ENCODE measurements around the gene ASIC1.

The ASIC1 gene

DNA sequence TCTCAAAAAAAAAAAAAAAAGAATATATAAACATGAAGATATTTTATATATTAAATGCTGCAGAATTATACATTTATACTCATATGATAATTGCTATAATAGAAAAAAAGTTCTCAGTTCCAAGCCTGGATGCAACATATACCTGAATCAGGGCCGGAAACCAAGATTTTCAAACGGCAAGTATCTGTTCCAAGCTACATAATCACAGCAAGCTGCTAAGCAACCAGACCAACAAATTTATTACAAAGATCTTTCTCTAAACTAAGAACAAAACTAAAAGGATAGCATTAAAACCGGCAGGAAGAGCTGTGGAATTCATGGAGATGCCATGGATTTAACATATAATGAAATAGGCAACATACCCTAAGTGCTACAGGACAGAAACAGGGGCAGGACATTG, 39.2 kb upstream of the ASIC1 start:
- peak in 1 of 2 donors; percentile 44 for DNase-seq (ENCODE audit: low read depth in 2 of 2)
- no peak overlapping the region for H3K4me3 ChIP-seq (replicated peaks in 1 of 2; ENCODE audit: low read depth in 2 of 2, low read length in 2 of 2)
- TF ChIP-seq, protein P1, sequence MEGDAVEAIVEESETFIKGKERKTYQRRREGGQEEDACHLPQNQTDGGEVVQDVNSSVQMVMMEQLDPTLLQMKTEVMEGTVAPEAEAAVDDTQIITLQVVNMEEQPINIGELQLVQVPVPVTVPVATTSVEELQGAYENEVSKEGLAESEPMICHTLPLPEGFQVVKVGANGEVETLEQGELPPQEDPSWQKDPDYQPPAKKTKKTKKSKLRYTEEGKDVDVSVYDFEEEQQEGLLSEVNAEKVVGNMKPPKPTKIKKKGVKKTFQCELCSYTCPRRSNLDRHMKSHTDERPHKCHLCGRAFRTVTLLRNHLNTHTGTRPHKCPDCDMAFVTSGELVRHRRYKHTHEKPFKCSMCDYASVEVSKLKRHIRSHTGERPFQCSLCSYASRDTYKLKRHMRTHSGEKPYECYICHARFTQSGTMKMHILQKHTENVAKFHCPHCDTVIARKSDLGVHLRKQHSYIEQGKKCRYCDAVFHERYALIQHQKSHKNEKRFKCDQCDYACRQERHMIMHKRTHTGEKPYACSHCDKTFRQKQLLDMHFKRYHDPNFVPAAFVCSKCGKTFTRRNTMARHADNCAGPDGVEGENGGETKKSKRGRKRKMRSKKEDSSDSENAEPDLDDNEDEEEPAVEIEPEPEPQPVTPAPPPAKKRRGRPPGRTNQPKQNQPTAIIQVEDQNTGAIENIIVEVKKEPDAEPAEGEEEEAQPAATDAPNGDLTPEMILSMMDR (IDR thresholded peaks at IDR 0.05; ENCODE audit: low read depth, low read length) = no peak

DNA sequence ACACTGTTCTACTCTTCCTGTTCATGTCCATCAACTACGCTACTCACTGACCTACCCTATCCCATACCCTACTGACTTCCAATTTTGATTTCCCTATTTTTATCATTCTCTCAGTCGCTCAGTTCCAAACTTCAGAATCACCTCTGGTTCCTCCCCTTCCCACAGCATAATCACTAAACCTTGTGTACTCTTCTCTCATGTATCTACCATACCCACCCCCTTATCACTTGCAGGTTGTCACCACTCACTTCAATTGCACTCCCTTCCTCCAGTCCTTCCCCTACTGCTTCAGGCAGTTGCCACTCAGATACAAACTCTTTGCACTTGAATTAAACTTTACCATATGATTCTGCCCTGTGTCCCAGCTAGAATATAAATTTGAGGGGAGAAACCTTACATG, 38.4 kb upstream of the ASIC1 start:
- TF ChIP-seq, protein P1 (IDR thresholded peaks at IDR 0.05; ENCODE audit: low read depth, low read length) = no peak
- H3K4me3 ChIP-seq (replicated peaks in 1 of 2; ENCODE audit: low read depth in 2 of 2, low read length in 2 of 2) = no peak overlapping the region
- no peak for DNase-seq (ENCODE audit: low read depth in 2 of 2)

DNA sequence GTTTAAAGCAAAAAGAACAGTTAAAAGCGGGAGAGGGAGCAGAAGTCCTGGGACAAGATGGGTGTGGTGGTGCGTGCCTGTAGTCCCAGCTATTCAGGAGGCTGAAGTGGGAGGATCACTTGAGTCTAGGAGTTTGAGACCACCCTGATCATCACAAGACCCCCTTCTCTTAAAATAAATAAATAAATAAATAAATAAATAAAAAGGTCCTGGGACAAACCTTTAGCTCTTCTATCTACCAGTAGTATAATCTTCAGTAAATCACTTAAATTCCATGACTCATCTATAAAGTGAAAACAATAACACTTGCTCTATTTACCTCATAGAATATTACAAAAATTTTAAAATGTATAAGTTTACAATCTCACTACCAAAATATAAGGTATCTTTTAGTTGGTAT, 37.9 kb upstream of the ASIC1 start:
- DNase-seq (ENCODE audit: low read depth in 2 of 2) = no peak
- H3K4me3 ChIP-seq (replicated peaks in 1 of 2; ENCODE audit: low read depth in 2 of 2, low read length in 2 of 2) = no peak overlapping the region
- TF ChIP-seq, protein P1 (IDR thresholded peaks at IDR 0.05; ENCODE audit: low read depth, low read length) = no peak

DNA sequence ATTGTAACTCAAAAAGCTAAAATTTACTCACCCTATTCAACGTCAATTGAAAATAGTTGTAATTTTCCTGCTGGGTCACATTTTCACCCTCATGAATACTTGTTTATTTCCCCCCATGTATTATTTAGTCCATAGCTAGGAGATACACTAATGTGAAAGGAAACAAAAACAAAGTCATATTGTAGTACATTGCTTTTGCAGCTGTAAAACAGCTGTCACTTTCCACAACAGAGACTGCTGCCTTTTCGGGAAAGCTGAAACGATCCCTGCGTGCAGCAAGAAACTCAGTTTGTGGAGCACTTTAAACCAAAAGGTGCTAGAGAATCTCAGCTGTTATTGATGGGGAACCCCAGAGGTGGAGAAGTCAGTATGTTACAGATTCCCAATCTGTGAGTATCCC, 36.4 kb upstream of the ASIC1 start:
- TF ChIP-seq, protein P1 (IDR thresholded peaks at IDR 0.05; ENCODE audit: low read depth, low read length) = no peak
- H3K4me3 ChIP-seq (replicated peaks in 1 of 2; ENCODE audit: low read depth in 2 of 2, low read length in 2 of 2) = peak overlapping the region in 1 of 2 donors; percentile 1
- DNase-seq (ENCODE audit: low read depth in 2 of 2) = no peak

DNA sequence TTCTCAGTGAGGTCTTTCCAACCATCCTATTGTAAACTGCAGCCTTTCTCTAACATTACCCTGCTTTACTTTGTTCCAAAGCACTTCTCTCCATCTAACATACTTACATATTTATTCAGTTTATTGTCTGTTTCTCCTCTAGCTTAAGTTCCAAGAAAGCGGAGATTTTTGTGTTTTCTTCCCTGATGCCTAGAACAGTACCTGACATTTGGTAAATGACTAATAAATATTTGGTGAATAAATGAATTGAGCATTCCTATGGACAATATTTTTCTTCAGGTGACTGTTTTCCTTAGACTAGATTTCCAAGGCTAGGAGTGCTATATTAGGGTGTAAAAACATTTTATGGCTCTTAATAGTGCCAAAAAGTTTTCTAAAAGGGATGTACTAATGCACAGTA, 34.5 kb upstream of the ASIC1 start:
- TF ChIP-seq, protein P1 (IDR thresholded peaks at IDR 0.05; ENCODE audit: low read depth, low read length) = no peak
- H3K4me3 ChIP-seq (replicated peaks in 1 of 2; ENCODE audit: low read depth in 2 of 2, low read length in 2 of 2) = no peak overlapping the region
- DNase-seq (ENCODE audit: low read depth in 2 of 2) = no peak

DNA sequence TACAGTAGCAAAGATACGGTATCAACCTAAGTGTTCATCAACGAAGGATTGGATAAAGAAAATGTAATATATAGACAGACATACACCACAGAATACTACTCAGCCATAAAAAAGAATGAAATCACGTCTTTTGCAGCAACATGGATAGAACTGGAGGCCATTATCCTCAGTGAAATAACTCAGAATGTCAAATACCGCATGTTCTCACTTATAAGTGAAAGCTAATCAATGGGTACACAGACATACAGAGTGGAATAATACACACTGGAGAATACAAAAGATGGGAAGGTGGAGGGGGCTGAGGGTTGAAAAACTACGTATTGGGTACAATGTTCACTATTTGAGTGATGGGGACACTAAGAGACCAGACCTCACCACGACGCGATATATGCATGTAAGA, 33.2 kb upstream of the ASIC1 start:
- DNase-seq (ENCODE audit: low read depth in 2 of 2) = no peak
- TF ChIP-seq, protein P1 (IDR thresholded peaks at IDR 0.05; ENCODE audit: low read depth, low read length) = no peak
- H3K4me3 ChIP-seq (replicated peaks in 1 of 2; ENCODE audit: low read depth in 2 of 2, low read length in 2 of 2) = peak overlapping the region in 1 of 2 donors; percentile 91

DNA sequence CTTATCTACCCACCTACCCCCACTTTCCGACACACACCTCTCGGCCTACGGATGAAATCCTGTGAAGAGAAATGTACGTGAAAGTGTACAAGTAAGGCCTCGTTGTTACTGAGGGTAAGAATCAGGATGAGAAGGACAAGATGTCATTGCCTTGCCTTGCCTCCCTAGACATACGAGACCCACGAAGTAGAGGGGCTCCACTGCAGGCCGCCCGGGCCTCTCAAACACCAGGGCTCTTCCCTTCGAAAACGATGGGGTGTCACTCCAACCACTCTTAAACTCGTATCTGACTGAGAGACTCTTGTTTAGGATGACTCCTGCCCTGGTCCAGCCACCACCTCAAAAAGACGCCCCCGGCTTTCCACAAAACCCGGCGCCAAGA, 32.6 kb upstream of the ASIC1 start:
- H3K4me3 ChIP-seq (replicated peaks in 1 of 2; ENCODE audit: low read depth in 2 of 2, low read length in 2 of 2) = peak overlapping the region; percentile 91 to 94
- peak in 1 of 2 donors; percentile 21 for DNase-seq (ENCODE audit: low read depth in 2 of 2)
- TF ChIP-seq, protein P1 (IDR thresholded peaks at IDR 0.05; ENCODE audit: low read depth, low read length) = no peak
